ENCODE data around the gene DOCK2. TPM values are rescaled to one million over a fixed set of nuclear protein-coding genes. Genes with fewer than 3 reads are reported as not detected.

The DOCK2 gene
- polyA plus RNA-seq, 1 experiment = 1.6 TPM

GRCh38 chr5:170126626-170127025 is 489.6 kb downstream of the DOCK2 start:
- no peaks in the 10 kb centered on the region for H3K9me3 ChIP-seq (ENCODE audit: control insufficient read depth, insufficient read depth, low read length)
- TF ChIP-seq, protein P1, sequence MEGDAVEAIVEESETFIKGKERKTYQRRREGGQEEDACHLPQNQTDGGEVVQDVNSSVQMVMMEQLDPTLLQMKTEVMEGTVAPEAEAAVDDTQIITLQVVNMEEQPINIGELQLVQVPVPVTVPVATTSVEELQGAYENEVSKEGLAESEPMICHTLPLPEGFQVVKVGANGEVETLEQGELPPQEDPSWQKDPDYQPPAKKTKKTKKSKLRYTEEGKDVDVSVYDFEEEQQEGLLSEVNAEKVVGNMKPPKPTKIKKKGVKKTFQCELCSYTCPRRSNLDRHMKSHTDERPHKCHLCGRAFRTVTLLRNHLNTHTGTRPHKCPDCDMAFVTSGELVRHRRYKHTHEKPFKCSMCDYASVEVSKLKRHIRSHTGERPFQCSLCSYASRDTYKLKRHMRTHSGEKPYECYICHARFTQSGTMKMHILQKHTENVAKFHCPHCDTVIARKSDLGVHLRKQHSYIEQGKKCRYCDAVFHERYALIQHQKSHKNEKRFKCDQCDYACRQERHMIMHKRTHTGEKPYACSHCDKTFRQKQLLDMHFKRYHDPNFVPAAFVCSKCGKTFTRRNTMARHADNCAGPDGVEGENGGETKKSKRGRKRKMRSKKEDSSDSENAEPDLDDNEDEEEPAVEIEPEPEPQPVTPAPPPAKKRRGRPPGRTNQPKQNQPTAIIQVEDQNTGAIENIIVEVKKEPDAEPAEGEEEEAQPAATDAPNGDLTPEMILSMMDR (IDR thresholded peaks at IDR 0.05; ENCODE audit: low read depth, low read length) = no peak
- POLR2A ChIA-PET = no interaction called here
- no peak overlapping the region for H3K4me3 ChIP-seq (ENCODE audit: low read depth, low read length)
- CTCF ChIA-PET = no interaction called here
- no peak overlapping the region for H3K27ac ChIP-seq (ENCODE audit: low read depth, low read length)
- no peak for DNase-seq (ENCODE audit: low read depth, low spot score)
- H3K27me3 ChIP-seq (ENCODE audit: control insufficient read depth, insufficient read depth, low read length) = no peaks in the 10 kb centered on the region

- POLR2A ChIA-PET = no interaction called here
- TF ChIP-seq, protein P1 (IDR thresholded peaks at IDR 0.05; ENCODE audit: low read depth, low read length) = no peak
- Histone ChIP-seq H3K27ac (ENCODE audit: low read depth, low read length) (no peak overlapping the region), H3K27me3 (ENCODE audit: control insufficient read depth, insufficient read depth, low read length) (no peaks in the 10 kb centered on the region), H3K9me3 (ENCODE audit: control insufficient read depth, insufficient read depth, low read length) (no peaks in the 10 kb centered on the region), H3K4me3 (ENCODE audit: low read depth, low read length) (no peak overlapping the region)
- CTCF ChIA-PET = interaction anchor here (1.0 kb wide), 1 partner anchor 30 kb away, joined by 3 read pairs; no protein-coding TSS in a partner anchor
- DNase-seq (ENCODE audit: low read depth, low spot score) = no peak
Measured at GRCh38 chr5:170131235-170131634, 494.2 kb downstream of the DOCK2 start.

GRCh38 chr5:170132269-170132975 is 495.3 kb downstream of the DOCK2 start:
- no peak overlapping the region for H3K4me3 ChIP-seq (ENCODE audit: low read depth, low read length)
- ChIA-PET POLR2A (no interaction called here), CTCF (interaction anchor here (1.0 kb wide), 1 partner anchor 32 kb away, joined by 3 read pairs; no protein-coding TSS in a partner anchor)
- TF ChIP-seq, protein P1 (IDR thresholded peaks at IDR 0.05; ENCODE audit: low read depth, low read length) = no peak
- no peak overlapping the region for H3K27ac ChIP-seq (ENCODE audit: low read depth, low read length)
- no peaks in the 10 kb centered on the region for H3K9me3 ChIP-seq (ENCODE audit: control insufficient read depth, insufficient read depth, low read length)
- no peak for DNase-seq (ENCODE audit: low read depth, low spot score)
- no peaks in the 10 kb centered on the region for H3K27me3 ChIP-seq (ENCODE audit: control insufficient read depth, insufficient read depth, low read length)

Small RNA genes lying within 50 kb of the gene (small RNA-seq; reads per million reads assigned to genes)
- not detected for gene MIR378E (ENCODE audit: insufficient read length, low read depth)

Other genes with a start within 250 kb of the DOCK2 start
- gene SPDL1, start 53.5 kb upstream of the DOCK2 start, polyA plus RNA-seq (2011; rRNA removed) = 14.0 and 22.7 TPM in 2 replicates

All from AG04450 (cell line).